GM12878 (cell line): ENCODE measurements around the gene IL1RAPL1.

Experiments used
- CTCF ChIP-seq, 3 experiments: IDR thresholded peaks in 2 of 3; conservative IDR thresholded peaks in 1 of 3; 2 replicates each; pipeline ENCODE4 v1.5.1; 2011; ENCODE audit warnings: low read depth in 3 of 3, low read length in 3 of 3, mild to moderate bottlenecking in 3 of 3, control low read depth in 2 of 3, moderate library complexity in 2 of 3, inconsistent platforms in 1 of 3, mixed read lengths in 1 of 3; ENCODE audit not compliant: control insufficient read depth in 2 of 3, insufficient read depth in 1 of 3; ENCODE audit errors: extremely low read depth in 1 of 3
- HDAC2 ChIP-seq: fragments of 200-600 bp; sonication (generic); IDR thresholded peaks from 2 replicates; pipeline ENCODE4 v1.6.1; 2017
- RFX5 ChIP-seq: IDR thresholded peaks from 2 replicates; pipeline ENCODE4 v1.6.1; 2011; ENCODE audit warnings: low read depth, low read length, improper control_type of control experiment
- TBL1XR1 ChIP-seq: IDR thresholded peaks from 2 replicates; pipeline ENCODE4 v1.6.1; 2012; ENCODE audit warnings: low read depth, low read length, improper control_type of control experiment
- TF ChIP-seq, protein P1 (sequence below): fragments of 450-650 bp; IDR thresholded peaks from 2 replicates; pipeline ENCODE4 v1.6.1; 2017; ENCODE audit warnings: mild to moderate bottlenecking, moderate library complexity

DNA sequence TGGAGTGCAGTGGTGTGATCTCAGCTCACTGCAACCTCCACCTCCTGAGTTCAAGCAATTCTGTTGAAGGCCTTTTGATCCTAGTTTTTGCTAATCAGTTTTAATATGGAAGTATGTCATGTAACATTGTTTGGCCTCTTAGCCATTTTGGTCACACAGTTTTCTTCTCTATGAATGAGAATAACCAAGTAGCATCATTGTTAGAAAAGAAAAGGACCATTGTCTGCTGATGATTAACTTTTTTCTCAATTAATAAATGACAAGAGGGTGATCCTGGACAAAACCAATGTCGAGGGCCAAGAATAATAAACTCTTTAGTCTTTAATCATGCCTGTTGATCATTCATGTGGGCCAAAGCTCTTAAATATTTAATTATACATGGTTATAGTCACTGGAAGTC, 1338.8 kb downstream of the IL1RAPL1 start:
- TF ChIP-seq, protein P1, sequence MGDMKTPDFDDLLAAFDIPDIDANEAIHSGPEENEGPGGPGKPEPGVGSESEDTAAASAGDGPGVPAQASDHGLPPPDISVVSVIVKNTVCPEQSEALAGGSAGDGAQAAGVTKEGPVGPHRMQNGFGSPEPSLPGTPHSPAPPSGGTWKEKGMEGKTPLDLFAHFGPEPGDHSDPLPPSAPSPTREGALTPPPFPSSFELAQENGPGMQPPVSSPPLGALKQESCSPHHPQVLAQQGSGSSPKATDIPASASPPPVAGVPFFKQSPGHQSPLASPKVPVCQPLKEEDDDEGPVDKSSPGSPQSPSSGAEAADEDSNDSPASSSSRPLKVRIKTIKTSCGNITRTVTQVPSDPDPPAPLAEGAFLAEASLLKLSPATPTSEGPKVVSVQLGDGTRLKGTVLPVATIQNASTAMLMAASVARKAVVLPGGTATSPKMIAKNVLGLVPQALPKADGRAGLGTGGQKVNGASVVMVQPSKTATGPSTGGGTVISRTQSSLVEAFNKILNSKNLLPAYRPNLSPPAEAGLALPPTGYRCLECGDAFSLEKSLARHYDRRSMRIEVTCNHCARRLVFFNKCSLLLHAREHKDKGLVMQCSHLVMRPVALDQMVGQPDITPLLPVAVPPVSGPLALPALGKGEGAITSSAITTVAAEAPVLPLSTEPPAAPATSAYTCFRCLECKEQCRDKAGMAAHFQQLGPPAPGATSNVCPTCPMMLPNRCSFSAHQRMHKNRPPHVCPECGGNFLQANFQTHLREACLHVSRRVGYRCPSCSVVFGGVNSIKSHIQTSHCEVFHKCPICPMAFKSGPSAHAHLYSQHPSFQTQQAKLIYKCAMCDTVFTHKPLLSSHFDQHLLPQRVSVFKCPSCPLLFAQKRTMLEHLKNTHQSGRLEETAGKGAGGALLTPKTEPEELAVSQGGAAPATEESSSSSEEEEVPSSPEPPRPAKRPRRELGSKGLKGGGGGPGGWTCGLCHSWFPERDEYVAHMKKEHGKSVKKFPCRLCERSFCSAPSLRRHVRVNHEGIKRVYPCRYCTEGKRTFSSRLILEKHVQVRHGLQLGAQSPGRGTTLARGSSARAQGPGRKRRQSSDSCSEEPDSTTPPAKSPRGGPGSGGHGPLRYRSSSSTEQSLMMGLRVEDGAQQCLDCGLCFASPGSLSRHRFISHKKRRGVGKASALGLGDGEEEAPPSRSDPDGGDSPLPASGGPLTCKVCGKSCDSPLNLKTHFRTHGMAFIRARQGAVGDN: no peak
- TF ChIP-seq RFX5 (no peak), CTCF (IDR thresholded peaks at IDR 0.05 in 2 of 3, conservative IDR thresholded peaks at IDR 0.05 in 1 of 3; ENCODE audit: control insufficient read depth in 2 of 3, extremely low read depth in 1 of 3, insufficient read depth in 1 of 3, low read depth in 3 of 3, low read length in 3 of 3) (no peak), HDAC2 (no peak), TBL1XR1 (no peak)
